ACHN (cell line): ENCODE results near the gene SLC2A11.

Experiments
- DNase-seq: peaks from one replicate; pipeline ENCODE4 v3.0.0-alpha.2; 2015
- in situ Hi-C: cut with HindIII; loops from 2 replicates; pipeline ENCODE4 v1.10.0; 2017; ENCODE audit warnings: low sequenced_read_pairs, low pct_ligation_motif_present, low pct_unique_long_range_greater_than_20kb

The SLC2A11 gene

GRCh38 chr22:23877566-23877965, 19.9 kb downstream of the SLC2A11 start:
- no peak for DNase-seq
- in situ Hi-C loops, result no loop called here

GRCh38 chr22:23878219-23878618, 20.5 kb downstream of the SLC2A11 start:
- DNase-seq, result no peak
- in situ Hi-C loops, result no loop called here

GRCh38 chr22:23882370-23882769, 24.7 kb downstream of the SLC2A11 start:
- in situ Hi-C loops, result no loop called here
- DNase-seq, result no peak

- no peak for DNase-seq
- in situ Hi-C loops, result no loop called here
These were observed 26.0 kb downstream of the SLC2A11 start for GRCh38 chr22:23883658-23884057.

- in situ Hi-C loops, result no loop called here
- no peak for DNase-seq
These were observed 26.5 kb downstream of the SLC2A11 start for GRCh38 chr22:23884140-23884539.

GRCh38 chr22:23888615-23889401, 31.1 kb downstream of the SLC2A11 start:
- peak; percentile 21 for DNase-seq
- in situ Hi-C loops, result no loop called here

GRCh38 chr22:23889620-23890019, 31.9 kb downstream of the SLC2A11 start:
- in situ Hi-C loops, result no loop called here

GRCh38 chr22:23891726-23892125, 34.1 kb downstream of the SLC2A11 start:
- in situ Hi-C loops, result no loop called here
- DNase-seq, result no peak

More at GRCh38 chr22:23889620-23890019, 31.9 kb downstream of the SLC2A11 start:
- no peak for DNase-seq

GRCh38 chr22:23892130-23892529, 34.5 kb downstream of the SLC2A11 start:
- DNase-seq, result no peak
- in situ Hi-C loops, result no loop called here

GRCh38 chr22:23892706-23893105, 35.0 kb downstream of the SLC2A11 start:
- DNase-seq, result no peak
- in situ Hi-C loops, result no loop called here

- DNase-seq, result no peak
- in situ Hi-C loops, result no loop called here
These were observed 35.7 kb downstream of the SLC2A11 start for GRCh38 chr22:23893121-23893944.

GRCh38 chr22:23893945-23894709, 36.5 kb downstream of the SLC2A11 start, which contains the start of gene MIF:
TSS of gene MIF (plus strand) at chr22:23894383. CDS start at chr22:23894475, 92 bp downstream.
- in situ Hi-C loops, result no loop called here
- DNase-seq, result peak; percentile 91

- DNase-seq, result peak; percentile 81
- in situ Hi-C loops, result no loop called here
These were observed 37.3 kb downstream of the SLC2A11 start for GRCh38 chr22:23894710-23895598.

- in situ Hi-C loops, result no loop called here
- DNase-seq, result no peak
These were observed 38.0 kb downstream of the SLC2A11 start for GRCh38 chr22:23895599-23896144.

- in situ Hi-C loops, result no loop called here
- no peak for DNase-seq
These were observed 38.5 kb downstream of the SLC2A11 start for GRCh38 chr22:23896166-23896522.

GRCh38 chr22:23896523-23897186, 39.0 kb downstream of the SLC2A11 start:
- in situ Hi-C loops, result no loop called here
- no peak for DNase-seq

- in situ Hi-C loops, result no loop called here
- no peak for DNase-seq
These were observed 39.6 kb downstream of the SLC2A11 start for GRCh38 chr22:23897320-23897719.
